NCI-H524 treated with DMSO at 0.1 percent for 48 hours (cell line): Measurements from ENCODE around the gene POFUT1.
"Not testable (repeated sequence)": the region's sequence is repeated elsewhere in the genome, so short reads cannot be mapped to it uniquely, and the experiment has no call there.

Experiments
- DNase-seq: peaks from one replicate; lab custom pipeline; 2025; lab: John Stamatoyannopoulos, UW

Gene POFUT1

GRCh38 chr20:32207626-32208498 is at the start of gene POFUT1, which contains the start of gene PLAGL2:
Gene POFUT1, plus strand, starts transcription at chr20:32207880. Its CDS starts 62 bp downstream, at chr20:32207942.
Gene PLAGL2, minus strand, starts transcription at chr20:32207743. Its CDS starts 5,565 bp downstream, at chr20:32202178.
- DNase-seq, result no peak

GRCh38 chr20:32158351-32158750 is 49.3 kb upstream of the POFUT1 start:
- DNase-seq, result no peak

- no peak for DNase-seq
Measured at GRCh38 chr20:32158943-32159660, 48.6 kb upstream of the POFUT1 start.

- DNase-seq, result no peak
Measured at GRCh38 chr20:32159766-32160221, 47.9 kb upstream of the POFUT1 start.

- DNase-seq, result no peak
Measured at GRCh38 chr20:32160341-32160740, 47.3 kb upstream of the POFUT1 start.

- no peak for DNase-seq
Measured at GRCh38 chr20:32162351-32162750, 45.3 kb upstream of the POFUT1 start.

GRCh38 chr20:32163951-32164350 is 43.7 kb upstream of the POFUT1 start:
- no peak for DNase-seq

- DNase-seq, result no peak
Measured at GRCh38 chr20:32164984-32165735, 42.5 kb upstream of the POFUT1 start.

- no peak for DNase-seq
Measured at GRCh38 chr20:32165836-32166545, 41.7 kb upstream of the POFUT1 start.

- DNase-seq, result no peak
Measured at GRCh38 chr20:32167552-32167951, 40.1 kb upstream of the POFUT1 start.

- DNase-seq, result peak; percentile 41
Measured at GRCh38 chr20:32168184-32168910, 39.3 kb upstream of the POFUT1 start.

- not testable (repeated sequence) for DNase-seq
Measured at GRCh38 chr20:32177696-32178095, 30.0 kb upstream of the POFUT1 start.

- no peak for DNase-seq
Measured at GRCh38 chr20:32179515-32179914, 28.2 kb upstream of the POFUT1 start.

- DNase-seq, result no peak
Measured at GRCh38 chr20:32179934-32180333, 27.7 kb upstream of the POFUT1 start.

- DNase-seq, result no peak
Measured at GRCh38 chr20:32181606-32182005, 26.1 kb upstream of the POFUT1 start.

GRCh38 chr20:32183947-32184635 is 23.6 kb upstream of the POFUT1 start:
- no peak for DNase-seq

- no peak for DNase-seq
Measured at GRCh38 chr20:32184961-32185603, 22.6 kb upstream of the POFUT1 start.

GRCh38 chr20:32186506-32186905 is 21.2 kb upstream of the POFUT1 start:
- DNase-seq, result no peak

- no peak for DNase-seq
Measured at GRCh38 chr20:32188376-32189122, 19.1 kb upstream of the POFUT1 start.
